Chondrocyte (in vitro differentiated cells): ENCODE measurements around the gene MTFR1L. TPM values are rescaled to one million over a fixed set of nuclear protein-coding genes. Genes with fewer than 3 reads are reported as not detected.

Experiments
- DNase-seq: peaks from one replicate; pipeline ENCODE4 v3.0.0; 2021; ENCODE audit warnings: mixed read lengths, low spot score
- H3K27ac Mint-ChIP-seq: one replicate; pipeline ENCODE4 v1.8.0; 2021; ENCODE audit warnings: mild to moderate bottlenecking, moderate library complexity, mixed read lengths; ENCODE audit not compliant: unreplicated experiment
- H3K27me3 Mint-ChIP-seq: 2 replicates; pipeline ENCODE4 v1.8.0; 2021; ENCODE audit warnings: low read depth, mixed read lengths
- H3K36me3 Mint-ChIP-seq: 2 replicates; pipeline ENCODE4 v1.8.0; 2021; ENCODE audit warnings: low read depth, mixed read lengths
- H3K4me1 Mint-ChIP-seq: 2 replicates; pipeline ENCODE4 v1.8.0; 2021; ENCODE audit warnings: low read depth, mild to moderate bottlenecking, mixed read lengths
- H3K4me3 Mint-ChIP-seq: one replicate; pipeline ENCODE4 v1.8.0; 2021; ENCODE audit warnings: mild to moderate bottlenecking, moderate library complexity, mixed read lengths; ENCODE audit not compliant: unreplicated experiment
- H3K9me3 Mint-ChIP-seq: 2 replicates; pipeline ENCODE4 v1.8.0; 2021; ENCODE audit warnings: low read depth, mixed read lengths
- CTCF ChIP-seq: fragments of 200-600 bp; sonication (generic); IDR thresholded peaks from 2 replicates; pipeline ENCODE4 v1.5.0; 2021; ENCODE audit warnings: antibody characterized with exemption, mild to moderate bottlenecking, moderate library complexity
- total RNA-seq: library from RNA; stranded (reverse); gene quantifications from 3 replicates; pipeline ENCODE4 v1.2.1, GENCODE V29; 2021

MTFR1L gene
- total RNA-seq, 1 donor from 2014 or later = 51.2 TPM

DNA sequence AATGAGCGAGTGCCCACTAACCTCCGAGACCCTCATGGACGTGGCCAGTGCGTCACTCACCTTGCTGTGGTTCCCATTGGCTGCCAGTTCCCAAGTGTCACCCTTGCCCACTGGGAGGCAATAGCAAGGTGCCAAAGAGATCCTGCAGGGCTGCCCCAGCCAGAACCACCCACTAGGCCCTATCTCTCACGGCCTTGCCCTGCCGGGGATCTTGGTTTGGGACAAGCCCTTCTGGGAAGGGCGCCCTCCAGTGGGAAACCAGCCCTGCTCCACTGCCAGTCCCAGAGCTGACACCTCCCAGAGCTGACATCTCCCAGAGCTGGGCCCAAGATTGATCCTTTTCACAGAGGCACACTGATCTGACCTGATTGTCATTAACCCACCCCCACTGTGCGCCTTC, 21.8 kb upstream of the MTFR1L start:
- H3K27me3 Mint-ChIP-seq = no peaks in the 10 kb centered on the region
- peak; percentile 72 for TF ChIP-seq CTCF
- no peaks in the 10 kb centered on the region for H3K36me3 Mint-ChIP-seq
- H3K27ac Mint-ChIP-seq = no peak overlapping the region
- peaks cover 49% of the 10 kb centered on the region for H3K4me1 Mint-ChIP-seq
- no peak for DNase-seq
- H3K9me3 Mint-ChIP-seq = no peaks in the 10 kb centered on the region
- no peak overlapping the region for H3K4me3 Mint-ChIP-seq

- Mint-ChIP-seq H3K27me3 (no peaks in the 10 kb centered on the region), H3K27ac (no peak overlapping the region), H3K4me3 (peak overlapping the region; percentile 7), H3K36me3 (no peaks in the 10 kb centered on the region), H3K9me3 (no peaks in the 10 kb centered on the region), H3K4me1 (peaks cover 47% of the 10 kb centered on the region)
- DNase-seq = no peak
- no peak for TF ChIP-seq CTCF
Observed at GRCh38 chr1:25798666-25799351, 20.9 kb upstream of the MTFR1L start.

DNA sequence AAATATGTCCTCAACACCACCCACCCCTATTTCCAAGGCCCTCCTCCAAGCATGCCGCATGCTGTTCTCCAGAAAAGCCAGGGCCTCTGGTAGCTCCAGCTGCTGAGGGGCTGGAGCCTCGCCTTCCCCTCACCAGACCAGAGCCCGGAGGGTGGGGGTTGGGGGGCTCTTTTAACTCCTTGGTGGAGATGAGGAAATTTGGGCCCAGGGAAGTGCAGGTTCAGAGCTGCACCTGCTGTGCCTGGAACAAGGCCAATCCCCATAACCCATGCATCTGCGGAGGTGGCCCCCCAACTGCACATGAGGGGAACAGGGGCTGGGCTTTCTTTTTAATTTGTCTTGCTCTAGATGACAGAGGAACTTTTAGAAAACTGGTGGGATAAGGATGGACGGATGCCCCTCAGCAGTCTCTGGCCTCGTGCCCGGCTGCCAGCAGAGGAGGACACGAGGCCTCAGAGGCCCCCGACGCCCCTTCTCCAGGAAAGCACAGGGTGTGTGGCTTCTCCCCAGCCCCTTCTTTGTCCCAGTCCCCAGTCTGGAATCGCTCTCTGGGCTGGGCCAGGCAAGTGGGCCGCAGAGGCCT, 20.3 kb upstream of the MTFR1L start:
- no peaks in the 10 kb centered on the region for H3K9me3 Mint-ChIP-seq
- H3K4me3 Mint-ChIP-seq = peak overlapping the region; percentile 56
- H3K36me3 Mint-ChIP-seq = no peaks in the 10 kb centered on the region
- TF ChIP-seq CTCF = no peak
- no peak for DNase-seq
- peak overlapping the region; percentile 32 for H3K27ac Mint-ChIP-seq
- H3K4me1 Mint-ChIP-seq = peaks cover 48% of the 10 kb centered on the region
- no peaks in the 10 kb centered on the region for H3K27me3 Mint-ChIP-seq

- Mint-ChIP-seq H3K27ac (peak within 1 kb of the TSS; percentile 68), H3K9me3 (no peaks in the 10 kb centered on the region), H3K4me3 (peak within 1 kb of the TSS; percentile 86), H3K27me3 (no peaks in the 10 kb centered on the region), H3K36me3 (no peaks in the 10 kb centered on the region), H3K4me1 (peaks cover 51% of the 10 kb centered on the region)
- TF ChIP-seq CTCF = no peak
- no peak for DNase-seq
Observed at GRCh38 chr1:25799935-25800702, 19.6 kb upstream of the MTFR1L start, which contains the start of gene SELENON. SELENON (plus strand) TSS chr1:25800193; CDS start chr1:25800231, 38 bp downstream.

DNA sequence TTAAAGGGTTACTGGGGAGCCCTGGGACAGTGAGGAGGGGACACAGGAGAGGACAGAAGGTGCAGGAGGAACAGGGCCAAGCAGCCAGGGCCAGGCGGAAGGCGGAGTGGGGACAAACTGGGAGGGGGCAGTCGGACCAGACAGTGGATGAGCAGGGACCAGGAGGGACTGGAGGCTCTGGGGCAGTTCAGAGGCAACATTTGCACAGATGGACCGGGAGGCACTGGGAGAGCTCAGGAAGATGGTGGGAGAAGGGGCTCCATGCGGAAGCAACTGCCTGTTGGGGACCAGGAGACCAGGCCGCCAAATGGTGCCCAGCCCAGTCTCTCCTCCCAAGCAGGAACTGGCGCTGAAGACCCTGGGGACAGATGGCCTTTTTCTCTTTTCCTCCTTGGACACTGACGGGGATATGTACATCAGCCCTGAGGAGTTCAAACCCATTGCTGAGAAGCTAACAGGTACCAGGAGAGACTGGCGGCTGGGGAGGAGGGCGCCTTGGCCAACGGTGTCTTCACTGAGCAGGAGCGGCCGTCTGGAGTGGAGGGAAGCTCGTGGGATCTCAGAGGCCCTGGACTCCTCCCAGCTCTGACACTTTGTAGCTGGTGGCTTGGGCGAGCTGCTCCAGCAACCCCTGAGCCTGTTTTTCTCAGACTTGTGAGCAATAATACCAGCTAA, 18.9 kb upstream of the MTFR1L start:
- TF ChIP-seq CTCF = no peak
- peaks cover 52% of the 10 kb centered on the region for H3K4me1 Mint-ChIP-seq
- peaks cover under 1% of the 10 kb centered on the region for H3K36me3 Mint-ChIP-seq
- no peaks in the 10 kb centered on the region for H3K9me3 Mint-ChIP-seq
- peak overlapping the region; percentile 68 for H3K27ac Mint-ChIP-seq
- H3K4me3 Mint-ChIP-seq = peak overlapping the region; percentile 86
- no peaks in the 10 kb centered on the region for H3K27me3 Mint-ChIP-seq
- no peak for DNase-seq
